Endothelial cell of umbilical vein (primary cell): ENCODE measurements around the gene PIP4K2B. TPM values are rescaled to one million over a fixed set of nuclear protein-coding genes. Genes with fewer than 3 reads are reported as not detected.

Experiments used
- BruUV-seq: library from RNA; stranded (reverse); fragments of 400-500 nt; replicated peaks from 2 replicates; lab custom pipeline; 2021; lab: Mats Ljungman, UMichigan
- CTCF ChIA-PET: fragments of 300-600, 350-600 bp; sonication (Branson Sonifier 250); formaldehyde crosslinking; loops from one replicate; lab custom pipeline; 2021; ENCODE audit warnings: antibody characterized with exemption, inconsistent platforms; lab: Charles Lee
- POLR2A ChIA-PET: fragments of 300-600, 350-600 bp; sonication (Branson Sonifier 250); formaldehyde crosslinking; loops from one replicate; lab custom pipeline; 2021; ENCODE audit warnings: antibody characterized with exemption, inconsistent platforms; lab: Charles Lee
- DNase-seq: peaks from one replicate; pipeline ENCODE4 v3.0.0-alpha.2; 2011; ENCODE audit warnings: low read depth, low spot score
- FAIRE-seq: peaks from 2 replicates; lab custom pipeline; 2011; peaks lifted over from hg19 to GRCh38; lab: Jason Lieb, UNC
- H2AFZ ChIP-seq: 2 replicates; pipeline ENCODE4 v1.6.0; 2012; ENCODE audit warnings: low read depth, low read length, control low read depth, inconsistent platforms
- H3K27ac ChIP-seq: 2 replicates; pipeline ENCODE4 v1.5.1; 2011; ENCODE audit warnings: low read depth, mild to moderate bottlenecking, control low read depth, low read length, moderate library complexity; ENCODE audit not compliant: insufficient read depth
- H3K27me3 ChIP-seq, 2 experiments: 2 replicates each; pipeline versions ENCODE4 v1.6.0 to v1.6.1; 2011; ENCODE audit warnings: low read length in 2 of 2, mixed read lengths in 1 of 2; ENCODE audit not compliant: control insufficient read depth in 2 of 2, insufficient read depth in 2 of 2
- H3K36me3 ChIP-seq, 2 experiments: 2 replicates in 1 of 2; 3 replicates in 1 of 2; pipeline ENCODE4 v1.5.1; 2011; ENCODE audit warnings: low read length in 2 of 2, mild to moderate bottlenecking in 1 of 2, moderate library complexity in 1 of 2; ENCODE audit not compliant: control insufficient read depth in 2 of 2, insufficient read depth in 2 of 2; ENCODE audit errors: extremely low read depth in 1 of 2
- H3K4me1 ChIP-seq: 3 replicates; pipeline ENCODE4 v1.5.1; 2011; ENCODE audit warnings: mild to moderate bottlenecking, low read length; ENCODE audit not compliant: control insufficient read depth, insufficient read depth; ENCODE audit errors: extremely low read depth
- H3K4me2 ChIP-seq: 2 replicates; pipeline ENCODE4 v1.6.1; 2011; ENCODE audit warnings: low read length, control low read depth, mixed read lengths; ENCODE audit not compliant: insufficient read depth
- H3K4me3 ChIP-seq, 3 experiments: fragments of 200-600 bp in 1 of 3; sonication (generic), shearing (Covaris generic) in 1 of 3; replicated peaks in 1 of 3; 2 replicates each; pipeline ENCODE4 v1.5.1; 2011 to 2016; ENCODE audit warnings: control low read depth in 3 of 3, low read length in 3 of 3, mild to moderate bottlenecking in 2 of 3, inconsistent platforms in 1 of 3, low read depth in 1 of 3, moderate library complexity in 1 of 3; ENCODE audit not compliant: insufficient read depth in 1 of 3
- H3K79me2 ChIP-seq: 2 replicates; pipeline ENCODE4 v1.6.0; 2012; ENCODE audit warnings: low read length, inconsistent platforms; ENCODE audit not compliant: control insufficient read depth, insufficient read depth
- H3K9ac ChIP-seq: replicated peaks from 2 replicates; pipeline ENCODE3; 2011; ENCODE audit warnings: low read length, control low read depth; ENCODE audit not compliant: insufficient read depth; ENCODE audit errors: extremely low read depth
- H3K9me1 ChIP-seq: replicated peaks from 3 replicates; pipeline ENCODE4 v1.6.0; 2011; ENCODE audit warnings: mild to moderate bottlenecking, low read length; ENCODE audit not compliant: control insufficient read depth, insufficient read depth; ENCODE audit errors: extremely low read depth
- H3K9me3 ChIP-seq: replicated peaks from 2 replicates; pipeline ENCODE4 v1.5.1; 2012; ENCODE audit warnings: low read length, inconsistent platforms; ENCODE audit not compliant: control insufficient read depth, insufficient read depth
- H4K20me1 ChIP-seq: replicated peaks from 2 replicates; pipeline ENCODE3; 2011; ENCODE audit warnings: mild to moderate bottlenecking, low read length; ENCODE audit not compliant: control insufficient read depth, insufficient read depth; ENCODE audit errors: extremely low read depth
- CTCF ChIP-seq, 2 donors: IDR thresholded peaks; 1 replicate in 1 of 2; 2 replicates in 1 of 2; pipeline ENCODE4 v1.5.1; 2011; ENCODE audit warnings: low read length in 2 of 2, mild to moderate bottlenecking in 2 of 2, moderate library complexity in 2 of 2, control low read depth in 1 of 2, inconsistent platforms in 1 of 2, low read depth in 1 of 2; ENCODE audit not compliant: insufficient read depth in 1 of 2; ENCODE audit errors: extremely low read depth in 1 of 2
- EZH2 ChIP-seq: IDR thresholded peaks from 2 replicates; pipeline ENCODE4 v1.6.1; 2012; ENCODE audit warnings: borderline replicate concordance, low read depth, mild to moderate bottlenecking, moderate library complexity, low read length, inconsistent platforms; ENCODE audit not compliant: severe bottlenecking
- FOS ChIP-seq: IDR thresholded peaks from 2 replicates; pipeline ENCODE4 v1.6.1; 2011; ENCODE audit warnings: mild to moderate bottlenecking, low read length, moderate library complexity, borderline replicate concordance; ENCODE audit not compliant: insufficient read depth
- GATA2 ChIP-seq: IDR thresholded peaks from 2 replicates; pipeline ENCODE4 v1.7.0; 2011; ENCODE audit warnings: low read depth, mild to moderate bottlenecking, moderate library complexity, mixed read lengths, low read length; ENCODE audit not compliant: insufficient read length, insufficient read depth
- JUN ChIP-seq: IDR thresholded peaks from 2 replicates; pipeline ENCODE4 v1.6.1; 2011; ENCODE audit warnings: borderline replicate concordance, low read depth; ENCODE audit not compliant: insufficient read length, insufficient read depth
- MAX ChIP-seq: IDR thresholded peaks from 2 replicates; pipeline ENCODE4 v1.6.1; 2011; ENCODE audit not compliant: insufficient read depth, insufficient read length
- MYC ChIP-seq: IDR thresholded peaks from one replicate; pipeline ENCODE4 v1.6.1; 2011; ENCODE audit warnings: mild to moderate bottlenecking, low read depth, low read length
- POLR2A ChIP-seq: IDR thresholded peaks from 2 replicates; pipeline ENCODE4 v1.6.1; 2012; ENCODE audit warnings: low read depth, mild to moderate bottlenecking, control low read depth, low read length
- POLR2AphosphoS5 ChIP-seq: IDR thresholded peaks from 2 replicates; pipeline ENCODE4 v1.6.1; 2012; ENCODE audit warnings: low read depth, mild to moderate bottlenecking, control low read depth, low read length, moderate library complexity; ENCODE audit not compliant: insufficient read depth
- dilution Hi-C: fragments of 300-500 bp; cut with MboI; formaldehyde crosslinking; loops from one replicate; pipeline ENCODE4 v1.15.0; 2019; ENCODE audit warnings: low sequenced_read_pairs; ENCODE audit not compliant: extremely low pct_ligation_motif_present
- intact Hi-C: fragments of 100-400 bp; cut with micrococcal nuclease; formaldehyde crosslinking; loops from one replicate; pipeline ENCODE4 v1.10.0; 2022
- polyA plus RNA-seq, 4 experiments: library from polyadenylated mRNA; depleted of rRNA in 3 of 4; stranded (reverse) in 3 of 4; unstranded in 1 of 4; fragments of >200 nt; gene quantifications; 2 replicates each; pipeline versions ENCODE4 v1.2.1 to v1.2.3, GENCODE V29; 2011 to 2012; ENCODE audit warnings: missing spikeins in 1 of 4
- total RNA-seq: library from RNA; stranded (reverse); gene quantifications from 2 replicates; pipeline ENCODE4 v1.2.3, GENCODE V29; 2021

The PIP4K2B gene
- total and polyA plus RNA-seq, 2 donors (not counting 3 experiments of a cell fraction or from before 2014, with no cell fraction given), result 23.1 to 48.8 TPM

GRCh38 chr17:38761612-38762011 is 37.7 kb downstream of the PIP4K2B start:
- BruUV-seq, result no TSS peak
- intact Hi-C loops (no loop called here), dilution Hi-C loops (no loop called here)
- no peak overlapping the region for H3K27ac ChIP-seq
- no peaks in the 10 kb centered on the region for H4K20me1 ChIP-seq
- POLR2A ChIA-PET, result no interaction called here
- no peaks in the 10 kb centered on the region for H3K4me1 ChIP-seq
- peaks cover 1% of the 10 kb centered on the region for H3K79me2 ChIP-seq
- no peak overlapping the region for H3K9ac ChIP-seq
- H3K4me3 ChIP-seq, result no peak overlapping the region
- TF ChIP-seq CTCF (IDR thresholded peaks at IDR 0.05; ENCODE audit: extremely low read depth in 1 of 2, insufficient read depth in 1 of 2, low read depth in 1 of 2, low read length in 2 of 2) (peak; percentile 54 to 55), GATA2 (no peak)
- peaks cover 19 to 38% of the 10 kb centered on the region in 2 experiments for H3K36me3 ChIP-seq
- no peaks in the 10 kb centered on the region for H3K9me3 ChIP-seq
- no peak overlapping the region for H2AFZ ChIP-seq
- CTCF ChIA-PET, result interaction anchor here (0.5 to 1.9 kb wide), 8 partner anchors 9 to 413 kb away, joined by 3 to 12 read pairs (median 4); partner anchors contain the start of gene PSMB3
- DNase-seq, result peak; percentile 52
- no peak overlapping the region for H3K4me2 ChIP-seq
- FAIRE-seq, result no peak
- H3K9me1 ChIP-seq, result no peaks in the 10 kb centered on the region
- no peaks in the 10 kb centered on the region for H3K27me3 ChIP-seq

- TSS peak; percentile 61 for BruUV-seq
- peaks cover 11 to 12% of the 10 kb centered on the region in 2 experiments for H3K36me3 ChIP-seq
Measured at GRCh38 chr17:38753071-38753506, 46.3 kb downstream of the PIP4K2B start.

More at GRCh38 chr17:38753071-38753506, 46.3 kb downstream of the PIP4K2B start:
- Histone ChIP-seq H3K4me1 (peaks cover 34% of the 10 kb centered on the region), H2AFZ (peak overlapping the region; percentile 50), H3K4me2 (peak overlapping the region; percentile 65), H3K27ac (peak overlapping the region; percentile 40), H3K4me3 (peak overlapping the region; percentile 59 to 82 (median 73)), H3K9me3 (no peaks in the 10 kb centered on the region), H3K9ac (peak overlapping the region; percentile 88), H3K79me2 (peaks cover 25% of the 10 kb centered on the region), H3K9me1 (no peaks in the 10 kb centered on the region), H3K27me3 (no peaks in the 10 kb centered on the region), H4K20me1 (no peaks in the 10 kb centered on the region)
- no peak for TF ChIP-seq POLR2AphosphoS5
- TF ChIP-seq POLR2A, result no peak
- TF ChIP-seq FOS, result no peak
- TF ChIP-seq CTCF (IDR thresholded peaks at IDR 0.05; ENCODE audit: extremely low read depth in 1 of 2, insufficient read depth in 1 of 2, low read depth in 1 of 2, low read length in 2 of 2), result no peak
- TF ChIP-seq EZH2, result no peak
- no peak for TF ChIP-seq GATA2
- TF ChIP-seq JUN, result no peak
- TF ChIP-seq MAX, result no peak
- no peak for TF ChIP-seq MYC
- intact Hi-C loops, result loop anchor here (2.0 to 5.0 kb wide), 4 partner anchors 38 to 399 kb away; partner anchors contain the start of genes CWC25, FBXO47 and PLXDC1
- no peak for DNase-seq
- dilution Hi-C loops, result no loop called here
- ChIA-PET CTCF (interaction anchor here (1.8 kb wide), 1 partner anchor 9 kb away, joined by 8 read pairs; no protein-coding TSS in a partner anchor), POLR2A (interaction anchor here (1.2 kb wide), 1 partner anchor 12 kb away, joined by 3 read pairs; no protein-coding TSS in a partner anchor)
- no peak for FAIRE-seq
